ENCODE measurements around the gene DNAJB2.
A peak's percentile ranks its signal among the peaks of the same experiment; 100 is the strongest.

Gene DNAJB2

GRCh38 chr2:219245899-219246230, 33.3 kb upstream of the DNAJB2 start:
- Histone ChIP-seq H3K36me3 (ENCODE audit: insufficient read depth, low read length) (peaks cover 36% of the 10 kb centered on the region), H3K4me3 (ENCODE audit: low read depth, low read length, poor library complexity, severe bottlenecking) (peak overlapping the region; percentile 78), H3K27ac (ENCODE audit: low read depth, low read length, poor library complexity, severe bottlenecking) (peak overlapping the region; percentile 39), H3K9ac (ENCODE audit: low read length) (peak overlapping the region; percentile 83), H3K79me2 (ENCODE audit: insufficient read depth, low read length) (no peaks in the 10 kb centered on the region), H3K9me3 (ENCODE audit: low read length) (no peaks in the 10 kb centered on the region), H3K27me3 (ENCODE audit: insufficient read depth, low read length) (no peaks in the 10 kb centered on the region), H4K20me1 (ENCODE audit: insufficient read depth, low read length) (no peaks in the 10 kb centered on the region), H3K9me2 (ENCODE audit: low read depth, low read length) (no peaks in the 10 kb centered on the region), H3K4me1 (ENCODE audit: insufficient read depth, low read length, severe bottlenecking) (peaks cover 60% of the 10 kb centered on the region), H3F3A (ENCODE audit: insufficient read depth, low read length) (no peaks in the 10 kb centered on the region), H3K4me2 (ENCODE audit: low read length) (peak overlapping the region; percentile 73), H2AFZ (ENCODE audit: low read length) (no peak overlapping the region)
- no peak for TF ChIP-seq EZH2 (IDR thresholded peaks at IDR 0.05; ENCODE audit: borderline replicate concordance, low read length)
- TF ChIP-seq CTCF (IDR thresholded peaks at IDR 0.05; ENCODE audit: low read length): no peak

GRCh38 chr2:219246559-219246958, 32.6 kb upstream of the DNAJB2 start:
- no peaks in the 10 kb centered on the region for H3K79me2 ChIP-seq (ENCODE audit: insufficient read depth, low read length)
- peak overlapping the region; percentile 73; the same call in 1 of the 2 replicates for H3K4me2 ChIP-seq (ENCODE audit: low read length)
- peak overlapping the region; percentile 78 for H3K4me3 ChIP-seq (ENCODE audit: low read depth, low read length, poor library complexity, severe bottlenecking)
- no peaks in the 10 kb centered on the region for H3K9me2 ChIP-seq (ENCODE audit: low read depth, low read length)
- peaks cover 43% of the 10 kb centered on the region for H3K36me3 ChIP-seq (ENCODE audit: insufficient read depth, low read length)
- no peak overlapping the region for H3K27ac ChIP-seq (ENCODE audit: low read depth, low read length, poor library complexity, severe bottlenecking)
- no peaks in the 10 kb centered on the region for H4K20me1 ChIP-seq (ENCODE audit: insufficient read depth, low read length)
- no peaks in the 10 kb centered on the region for H3K27me3 ChIP-seq (ENCODE audit: insufficient read depth, low read length)
- no peaks in the 10 kb centered on the region for H3F3A ChIP-seq (ENCODE audit: insufficient read depth, low read length)
- H3K9ac ChIP-seq (ENCODE audit: low read length): no peak overlapping the region; the same call in 1 of the 2 replicates
- TF ChIP-seq EZH2 (IDR thresholded peaks at IDR 0.05; ENCODE audit: borderline replicate concordance, low read length) (no peak), CTCF (IDR thresholded peaks at IDR 0.05; ENCODE audit: low read length) (no peak)
- H3K9me3 ChIP-seq (ENCODE audit: low read length): no peaks in the 10 kb centered on the region
- H2AFZ ChIP-seq (ENCODE audit: low read length): no peak overlapping the region
- H3K4me1 ChIP-seq (ENCODE audit: insufficient read depth, low read length, severe bottlenecking): peaks cover 67% of the 10 kb centered on the region

GRCh38 chr2:219247678-219248642, 31.2 kb upstream of the DNAJB2 start:
- Histone ChIP-seq H3K4me3 (ENCODE audit: low read depth, low read length, poor library complexity, severe bottlenecking) (no peak overlapping the region), H4K20me1 (ENCODE audit: insufficient read depth, low read length) (no peaks in the 10 kb centered on the region), H2AFZ (ENCODE audit: low read length) (no peak overlapping the region), H3K9ac (ENCODE audit: low read length) (peak overlapping the region; percentile 8; the same call in 1 of the 2 replicates), H3K4me1 (ENCODE audit: insufficient read depth, low read length, severe bottlenecking) (peaks cover 78% of the 10 kb centered on the region), H3K9me2 (ENCODE audit: low read depth, low read length) (no peaks in the 10 kb centered on the region), H3K4me2 (ENCODE audit: low read length) (peak overlapping the region; percentile 73; the same call in 1 of the 2 replicates), H3F3A (ENCODE audit: insufficient read depth, low read length) (no peaks in the 10 kb centered on the region), H3K27ac (ENCODE audit: low read depth, low read length, poor library complexity, severe bottlenecking) (peak overlapping the region; percentile 98), H3K79me2 (ENCODE audit: insufficient read depth, low read length) (no peaks in the 10 kb centered on the region), H3K27me3 (ENCODE audit: insufficient read depth, low read length) (no peaks in the 10 kb centered on the region), H3K36me3 (ENCODE audit: insufficient read depth, low read length) (peaks cover 48% of the 10 kb centered on the region), H3K9me3 (ENCODE audit: low read length) (no peaks in the 10 kb centered on the region)
- no peak for TF ChIP-seq EZH2 (IDR thresholded peaks at IDR 0.05; ENCODE audit: borderline replicate concordance, low read length)
- TF ChIP-seq CTCF (IDR thresholded peaks at IDR 0.05; ENCODE audit: low read length): no peak; the same call in 1 of the 2 replicates
